ENCODE data around the gene CTDNEP1. TPM values are rescaled to one million over a fixed set of nuclear protein-coding genes. Genes with fewer than 3 reads are reported as not detected.

CTDNEP1 gene
- total and polyA plus RNA-seq, 4 donors, result 11.0 to 28.6 (median 18.6) TPM

GRCh38 chr17:7235693-7236665 is 15.6 kb downstream of the CTDNEP1 start:
- Histone ChIP-seq H3K4me3 (ENCODE audit: low read depth in 1 of 3, low read length in 3 of 3) (no peak overlapping the region), H3K27ac (ENCODE audit: low read depth in 1 of 2, low read length in 2 of 2) (no peak overlapping the region), H3K4me1 (ENCODE audit: control insufficient read depth in 4 of 4, insufficient read depth in 4 of 4, low read length in 3 of 4) (peaks cover 7 to 63% (median 47%) of the 10 kb centered on the region in 4 donors), H3K9ac (ENCODE audit: low read depth in 1 of 2, low read length in 2 of 2) (no peak overlapping the region), H3K27me3 (ENCODE audit: control insufficient read depth in 4 of 4, insufficient read depth in 4 of 4, low read length in 3 of 4) (no peaks in the 10 kb centered on the region), H3K9me3 (ENCODE audit: control insufficient read depth in 4 of 4, low read length in 3 of 4) (no peaks in the 10 kb centered on the region), H3K36me3 (ENCODE audit: control insufficient read depth in 4 of 4, insufficient read depth in 3 of 4, low read depth in 1 of 4, low read length in 3 of 4) (peaks cover 7 to 24% (median 14%) of the 10 kb centered on the region in 4 donors)
- no peak for DNase-seq (ENCODE audit: low spot score)
- WGBS, result 88% methylated on average over 22 of the region's 22 CpGs
- TF ChIP-seq, protein P1, sequence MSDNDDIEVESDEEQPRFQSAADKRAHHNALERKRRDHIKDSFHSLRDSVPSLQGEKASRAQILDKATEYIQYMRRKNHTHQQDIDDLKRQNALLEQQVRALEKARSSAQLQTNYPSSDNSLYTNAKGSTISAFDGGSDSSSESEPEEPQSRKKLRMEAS (IDR thresholded peaks at IDR 0.05), result no peak
- no peak for TF ChIP-seq NR2F2 (IDR thresholded peaks at IDR 0.05)
- TF ChIP-seq TAF1 (conservative IDR thresholded peaks at IDR 0.05), result no peak
- TF ChIP-seq, protein P2, sequence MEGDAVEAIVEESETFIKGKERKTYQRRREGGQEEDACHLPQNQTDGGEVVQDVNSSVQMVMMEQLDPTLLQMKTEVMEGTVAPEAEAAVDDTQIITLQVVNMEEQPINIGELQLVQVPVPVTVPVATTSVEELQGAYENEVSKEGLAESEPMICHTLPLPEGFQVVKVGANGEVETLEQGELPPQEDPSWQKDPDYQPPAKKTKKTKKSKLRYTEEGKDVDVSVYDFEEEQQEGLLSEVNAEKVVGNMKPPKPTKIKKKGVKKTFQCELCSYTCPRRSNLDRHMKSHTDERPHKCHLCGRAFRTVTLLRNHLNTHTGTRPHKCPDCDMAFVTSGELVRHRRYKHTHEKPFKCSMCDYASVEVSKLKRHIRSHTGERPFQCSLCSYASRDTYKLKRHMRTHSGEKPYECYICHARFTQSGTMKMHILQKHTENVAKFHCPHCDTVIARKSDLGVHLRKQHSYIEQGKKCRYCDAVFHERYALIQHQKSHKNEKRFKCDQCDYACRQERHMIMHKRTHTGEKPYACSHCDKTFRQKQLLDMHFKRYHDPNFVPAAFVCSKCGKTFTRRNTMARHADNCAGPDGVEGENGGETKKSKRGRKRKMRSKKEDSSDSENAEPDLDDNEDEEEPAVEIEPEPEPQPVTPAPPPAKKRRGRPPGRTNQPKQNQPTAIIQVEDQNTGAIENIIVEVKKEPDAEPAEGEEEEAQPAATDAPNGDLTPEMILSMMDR (IDR thresholded peaks at IDR 0.05; ENCODE audit: low read depth, low read length, missing input control), result no peak
- no peak for TF ChIP-seq FOXA2 (IDR thresholded peaks at IDR 0.05)
- TF ChIP-seq, protein P3, sequence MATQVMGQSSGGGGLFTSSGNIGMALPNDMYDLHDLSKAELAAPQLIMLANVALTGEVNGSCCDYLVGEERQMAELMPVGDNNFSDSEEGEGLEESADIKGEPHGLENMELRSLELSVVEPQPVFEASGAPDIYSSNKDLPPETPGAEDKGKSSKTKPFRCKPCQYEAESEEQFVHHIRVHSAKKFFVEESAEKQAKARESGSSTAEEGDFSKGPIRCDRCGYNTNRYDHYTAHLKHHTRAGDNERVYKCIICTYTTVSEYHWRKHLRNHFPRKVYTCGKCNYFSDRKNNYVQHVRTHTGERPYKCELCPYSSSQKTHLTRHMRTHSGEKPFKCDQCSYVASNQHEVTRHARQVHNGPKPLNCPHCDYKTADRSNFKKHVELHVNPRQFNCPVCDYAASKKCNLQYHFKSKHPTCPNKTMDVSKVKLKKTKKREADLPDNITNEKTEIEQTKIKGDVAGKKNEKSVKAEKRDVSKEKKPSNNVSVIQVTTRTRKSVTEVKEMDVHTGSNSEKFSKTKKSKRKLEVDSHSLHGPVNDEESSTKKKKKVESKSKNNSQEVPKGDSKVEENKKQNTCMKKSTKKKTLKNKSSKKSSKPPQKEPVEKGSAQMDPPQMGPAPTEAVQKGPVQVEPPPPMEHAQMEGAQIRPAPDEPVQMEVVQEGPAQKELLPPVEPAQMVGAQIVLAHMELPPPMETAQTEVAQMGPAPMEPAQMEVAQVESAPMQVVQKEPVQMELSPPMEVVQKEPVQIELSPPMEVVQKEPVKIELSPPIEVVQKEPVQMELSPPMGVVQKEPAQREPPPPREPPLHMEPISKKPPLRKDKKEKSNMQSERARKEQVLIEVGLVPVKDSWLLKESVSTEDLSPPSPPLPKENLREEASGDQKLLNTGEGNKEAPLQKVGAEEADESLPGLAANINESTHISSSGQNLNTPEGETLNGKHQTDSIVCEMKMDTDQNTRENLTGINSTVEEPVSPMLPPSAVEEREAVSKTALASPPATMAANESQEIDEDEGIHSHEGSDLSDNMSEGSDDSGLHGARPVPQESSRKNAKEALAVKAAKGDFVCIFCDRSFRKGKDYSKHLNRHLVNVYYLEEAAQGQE (IDR thresholded peaks at IDR 0.05), result no peak
- no peak for TF ChIP-seq RXRA (IDR thresholded peaks at IDR 0.05)
- no peak for TF ChIP-seq FOXA1 (IDR thresholded peaks at IDR 0.05)
- TF ChIP-seq GABPA (IDR thresholded peaks at IDR 0.05 in 1 of 2, conservative IDR thresholded peaks at IDR 0.05 in 1 of 2), result no peak
- TF ChIP-seq EGR1 (IDR thresholded peaks at IDR 0.05; ENCODE audit: low read depth in 2 of 2), result no peak
- TF ChIP-seq, protein P4, sequence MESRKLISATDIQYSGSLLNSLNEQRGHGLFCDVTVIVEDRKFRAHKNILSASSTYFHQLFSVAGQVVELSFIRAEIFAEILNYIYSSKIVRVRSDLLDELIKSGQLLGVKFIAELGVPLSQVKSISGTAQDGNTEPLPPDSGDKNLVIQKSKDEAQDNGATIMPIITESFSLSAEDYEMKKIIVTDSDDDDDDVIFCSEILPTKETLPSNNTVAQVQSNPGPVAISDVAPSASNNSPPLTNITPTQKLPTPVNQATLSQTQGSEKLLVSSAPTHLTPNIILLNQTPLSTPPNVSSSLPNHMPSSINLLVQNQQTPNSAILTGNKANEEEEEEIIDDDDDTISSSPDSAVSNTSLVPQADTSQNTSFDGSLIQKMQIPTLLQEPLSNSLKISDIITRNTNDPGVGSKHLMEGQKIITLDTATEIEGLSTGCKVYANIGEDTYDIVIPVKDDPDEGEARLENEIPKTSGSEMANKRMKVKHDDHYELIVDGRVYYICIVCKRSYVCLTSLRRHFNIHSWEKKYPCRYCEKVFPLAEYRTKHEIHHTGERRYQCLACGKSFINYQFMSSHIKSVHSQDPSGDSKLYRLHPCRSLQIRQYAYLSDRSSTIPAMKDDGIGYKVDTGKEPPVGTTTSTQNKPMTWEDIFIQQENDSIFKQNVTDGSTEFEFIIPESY (IDR thresholded peaks at IDR 0.05), result no peak
- TF ChIP-seq JUND (IDR thresholded peaks at IDR 0.05), result no peak
- TF ChIP-seq RAD21 (IDR thresholded peaks at IDR 0.05), result no peak
- no peak for TF ChIP-seq SP1 (IDR thresholded peaks at IDR 0.05)
- TF ChIP-seq ATF3 (IDR thresholded peaks at IDR 0.05), result no peak
- no peak for TF ChIP-seq YY1 (IDR thresholded peaks at IDR 0.05)
- TF ChIP-seq HNF4A (conservative IDR thresholded peaks at IDR 0.05), result no peak
- no peak for TF ChIP-seq HNF4G (IDR thresholded peaks at IDR 0.05)
